HepG2 (cell line): ENCODE results near the gene FCHSD1. TPM values are rescaled to one million over a fixed set of nuclear protein-coding genes. Genes with fewer than 3 reads are reported as not detected.

Experiments used
- ARID4A ChIP-seq: sonication (generic); formaldehyde crosslinking; IDR thresholded peaks from 2 replicates; pipeline ENCODE4 v1.5.0; 2020; ENCODE audit warnings: mild to moderate bottlenecking, missing genetic modification reagents, borderline replicate concordance
- ASH2L ChIP-seq: fragments of 300-600, 200-600 bp; sonication (generic); IDR thresholded peaks from 2 replicates; pipeline ENCODE4 v1.7.0; 2017; ENCODE audit warnings: low read depth, mild to moderate bottlenecking, moderate library complexity, mixed read lengths, low read length; ENCODE audit not compliant: insufficient read length
- CC2D1A ChIP-seq: sonication (generic); formaldehyde crosslinking; IDR thresholded peaks from 2 replicates; pipeline ENCODE4 v1.8.1; 2023; ENCODE audit warnings: mild to moderate bottlenecking, missing genetic modification reagents
- KLF13 ChIP-seq: sonication (generic); formaldehyde crosslinking; IDR thresholded peaks from 2 replicates; pipeline ENCODE4 v1.4.0; 2020; ENCODE audit warnings: mild to moderate bottlenecking, missing genetic modification reagents
- MIER2 ChIP-seq: IDR thresholded peaks from 2 replicates; pipeline ENCODE4 v1.6.1; 2016; ENCODE audit warnings: missing biosample characterization, missing genetic modification reagents
- PITX1 ChIP-seq: sonication (generic); formaldehyde crosslinking; IDR thresholded peaks from 2 replicates; pipeline ENCODE4 v1.5.1; 2020; ENCODE audit warnings: mild to moderate bottlenecking, missing genetic modification reagents
- PRDM4 ChIP-seq: sonication (generic); formaldehyde crosslinking; IDR thresholded peaks from 2 replicates; pipeline ENCODE4 v1.9.0; 2021; ENCODE audit warnings: missing genetic modification reagents, borderline replicate concordance
- ZNF546 ChIP-seq: sonication (generic); formaldehyde crosslinking; conservative IDR thresholded peaks from 2 replicates; pipeline ENCODE4 v1.8.1; 2023; ENCODE audit warnings: mild to moderate bottlenecking, missing genetic modification reagents
- ZNF547 ChIP-seq: sonication (generic); formaldehyde crosslinking; IDR thresholded peaks from 2 replicates; pipeline ENCODE4 v1.5.1; 2020; ENCODE audit warnings: mild to moderate bottlenecking, missing genetic modification reagents
- ZNF563 ChIP-seq: sonication (generic); formaldehyde crosslinking; IDR thresholded peaks from 2 replicates; pipeline ENCODE4 v1.8.0; 2022; ENCODE audit warnings: mild to moderate bottlenecking, moderate library complexity, missing genetic modification reagents
- ZNF773 ChIP-seq: sonication (generic); formaldehyde crosslinking; IDR thresholded peaks from 2 replicates; pipeline ENCODE4 v1.4.0; 2020; ENCODE audit warnings: missing genetic modification reagents, borderline replicate concordance
- ZNF782 ChIP-seq: sonication (generic); formaldehyde crosslinking; IDR thresholded peaks from 2 replicates; pipeline ENCODE4 v1.4.0; 2020; ENCODE audit warnings: missing genetic modification reagents, mild to moderate bottlenecking, borderline replicate concordance
- ZNF790 ChIP-seq: sonication (generic); formaldehyde crosslinking; IDR thresholded peaks from 2 replicates; pipeline ENCODE4 v1.8.0; 2022; ENCODE audit warnings: missing genetic modification reagents, mild to moderate bottlenecking, borderline replicate concordance
- polyA plus RNA-seq, 8 experiments: library from polyadenylated mRNA; depleted of rRNA in 3 of 8; stranded (reverse) in 7 of 8; unstranded in 1 of 8; fragments of >200 nt; fragmentation: Illumina TruSeq in 4 of 8; extraction: Trizol in 4 of 8; gene quantifications; 2 replicates each; pipeline versions ENCODE4 v1.2.1 to v1.2.3, GENCODE V29; 2011 to 2016; ENCODE audit warnings: low read depth in 4 of 8, missing spikeins in 1 of 8, mixed read lengths in 1 of 8; ENCODE audit not compliant: insufficient read depth in 1 of 8
- total RNA-seq, 5 experiments: library from RNA; depleted of rRNA; stranded (reverse); fragments of >200 nt; fragmentation: Illumina TruSeq; extraction: Trizol; gene quantifications; 2 replicates each; pipeline ENCODE4 v1.2.3, GENCODE V29; 2016; ENCODE audit warnings: low read depth in 1 of 5
- TF ChIP-seq, protein P1 (sequence below): sonication (generic); formaldehyde crosslinking; IDR thresholded peaks from 2 replicates; pipeline ENCODE4 v1.8.0; 2022; ENCODE audit warnings: missing genetic modification reagents, mild to moderate bottlenecking, inconsistent platforms, borderline replicate concordance
- TF ChIP-seq, protein P2 (sequence below): sonication (generic); formaldehyde crosslinking; IDR thresholded peaks from 2 replicates; pipeline ENCODE4 v1.5.1; 2020; ENCODE audit warnings: mild to moderate bottlenecking, missing genetic modification reagents, borderline replicate concordance

FCHSD1 gene
- total and polyA plus RNA-seq, 2 of the 13 experiments (the other 11 are each of a cell fraction or from before 2014, with no cell fraction given), result 5.5 to 15.4 TPM

GRCh38 chr5:141637767-141638419, 13.3 kb downstream of the FCHSD1 start (continued):
- TF ChIP-seq CC2D1A (CRISPR knock-in tag), result no peak
- TF ChIP-seq ZNF782, result no peak
- no peak for TF ChIP-seq ASH2L
- TF ChIP-seq, protein P1, sequence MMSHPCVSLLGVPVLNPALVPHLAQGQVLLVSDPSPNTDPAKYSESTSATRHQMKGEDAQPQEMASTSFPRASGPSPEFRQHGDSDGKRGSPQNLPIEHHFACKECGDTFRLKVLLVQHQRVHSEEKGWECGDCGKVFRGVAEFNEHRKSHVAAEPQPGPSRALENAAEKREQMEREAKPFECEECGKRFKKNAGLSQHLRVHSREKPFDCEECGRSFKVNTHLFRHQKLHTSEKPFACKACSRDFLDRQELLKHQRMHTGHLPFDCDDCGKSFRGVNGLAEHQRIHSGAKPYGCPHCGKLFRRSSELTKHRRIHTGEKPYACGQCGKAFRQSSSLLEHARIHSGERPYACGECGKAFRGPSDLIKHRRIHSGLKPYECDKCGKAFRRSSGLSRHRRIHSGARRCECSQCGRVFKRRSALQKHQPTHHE (CRISPR knock-in tag), result 0 out of 2 replicates have a peak, but pooled peaks have one; percentile 27
- TF ChIP-seq, protein P2, sequence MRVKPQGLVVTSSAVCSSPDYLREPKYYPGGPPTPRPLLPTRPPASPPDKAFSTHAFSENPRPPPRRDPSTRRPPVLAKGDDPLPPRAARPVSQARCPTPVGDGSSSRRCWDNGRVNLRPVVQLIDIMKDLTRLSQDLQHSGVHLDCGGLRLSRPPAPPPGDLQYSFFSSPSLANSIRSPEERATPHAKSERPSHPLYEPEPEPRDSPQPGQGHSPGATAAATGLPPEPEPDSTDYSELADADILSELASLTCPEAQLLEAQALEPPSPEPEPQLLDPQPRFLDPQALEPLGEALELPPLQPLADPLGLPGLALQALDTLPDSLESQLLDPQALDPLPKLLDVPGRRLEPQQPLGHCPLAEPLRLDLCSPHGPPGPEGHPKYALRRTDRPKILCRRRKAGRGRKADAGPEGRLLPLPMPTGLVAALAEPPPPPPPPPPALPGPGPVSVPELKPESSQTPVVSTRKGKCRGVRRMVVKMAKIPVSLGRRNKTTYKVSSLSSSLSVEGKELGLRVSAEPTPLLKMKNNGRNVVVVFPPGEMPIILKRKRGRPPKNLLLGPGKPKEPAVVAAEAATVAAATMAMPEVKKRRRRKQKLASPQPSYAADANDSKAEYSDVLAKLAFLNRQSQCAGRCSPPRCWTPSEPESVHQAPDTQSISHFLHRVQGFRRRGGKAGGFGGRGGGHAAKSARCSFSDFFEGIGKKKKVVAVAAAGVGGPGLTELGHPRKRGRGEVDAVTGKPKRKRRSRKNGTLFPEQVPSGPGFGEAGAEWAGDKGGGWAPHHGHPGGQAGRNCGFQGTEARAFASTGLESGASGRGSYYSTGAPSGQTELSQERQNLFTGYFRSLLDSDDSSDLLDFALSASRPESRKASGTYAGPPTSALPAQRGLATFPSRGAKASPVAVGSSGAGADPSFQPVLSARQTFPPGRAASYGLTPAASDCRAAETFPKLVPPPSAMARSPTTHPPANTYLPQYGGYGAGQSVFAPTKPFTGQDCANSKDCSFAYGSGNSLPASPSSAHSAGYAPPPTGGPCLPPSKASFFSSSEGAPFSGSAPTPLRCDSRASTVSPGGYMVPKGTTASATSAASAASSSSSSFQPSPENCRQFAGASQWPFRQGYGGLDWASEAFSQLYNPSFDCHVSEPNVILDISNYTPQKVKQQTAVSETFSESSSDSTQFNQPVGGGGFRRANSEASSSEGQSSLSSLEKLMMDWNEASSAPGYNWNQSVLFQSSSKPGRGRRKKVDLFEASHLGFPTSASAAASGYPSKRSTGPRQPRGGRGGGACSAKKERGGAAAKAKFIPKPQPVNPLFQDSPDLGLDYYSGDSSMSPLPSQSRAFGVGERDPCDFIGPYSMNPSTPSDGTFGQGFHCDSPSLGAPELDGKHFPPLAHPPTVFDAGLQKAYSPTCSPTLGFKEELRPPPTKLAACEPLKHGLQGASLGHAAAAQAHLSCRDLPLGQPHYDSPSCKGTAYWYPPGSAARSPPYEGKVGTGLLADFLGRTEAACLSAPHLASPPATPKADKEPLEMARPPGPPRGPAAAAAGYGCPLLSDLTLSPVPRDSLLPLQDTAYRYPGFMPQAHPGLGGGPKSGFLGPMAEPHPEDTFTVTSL (CRISPR knock-in tag), result no peak
- TF ChIP-seq ZNF547, result no peak; the same call in 1 of the 2 replicates
- TF ChIP-seq PITX1 (CRISPR knock-in tag), result no peak
- TF ChIP-seq PRDM4, result no peak
- no peak for TF ChIP-seq ZNF546 (CRISPR knock-in tag)
- peak; percentile 90 for TF ChIP-seq MIER2 (CRISPR knock-in tag)
- TF ChIP-seq KLF13, result no peak
- TF ChIP-seq ZNF773, result no peak
- TF ChIP-seq ZNF790, result no peak
- TF ChIP-seq ZNF563, result no peak
- peak; percentile 54; the same call in 1 of the 2 replicates for TF ChIP-seq ARID4A
